ENCODE measurements around the gene TEP1.
"Not testable (repeated sequence)": the region's sequence is repeated elsewhere in the genome, so short reads cannot be mapped to it uniquely, and the experiment has no call there.

TEP1 gene

DNA sequence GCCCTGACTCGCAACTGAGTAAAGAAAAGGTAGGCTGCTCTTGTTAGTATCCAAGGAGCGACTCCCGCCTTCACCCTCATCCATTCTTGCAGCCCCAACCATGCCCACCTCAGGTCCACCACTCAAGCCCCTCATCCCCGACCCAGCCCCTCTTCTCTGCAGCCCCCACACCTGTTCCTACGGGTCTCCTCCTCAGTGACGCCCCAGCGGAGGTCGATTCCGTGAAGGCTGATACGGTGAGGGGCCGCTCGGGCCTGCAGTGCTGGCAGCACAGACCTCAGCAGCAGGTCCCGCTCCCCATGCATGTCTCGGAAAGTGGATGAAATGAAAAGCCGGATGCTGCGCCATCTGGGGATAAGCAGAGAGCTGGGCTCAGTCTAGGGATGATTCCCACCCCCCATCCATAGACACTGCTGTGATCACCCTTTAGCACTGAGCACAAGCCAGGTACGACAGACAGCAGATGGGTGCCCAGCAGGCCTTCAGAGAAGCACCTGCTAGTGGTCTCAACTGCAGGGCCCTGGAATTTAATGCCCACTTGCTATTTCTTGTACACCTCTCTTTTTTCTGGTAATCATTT, 26.9 kb downstream of the TEP1 start:
- DNase-seq (ENCODE audit: low read depth): no peak

DNA sequence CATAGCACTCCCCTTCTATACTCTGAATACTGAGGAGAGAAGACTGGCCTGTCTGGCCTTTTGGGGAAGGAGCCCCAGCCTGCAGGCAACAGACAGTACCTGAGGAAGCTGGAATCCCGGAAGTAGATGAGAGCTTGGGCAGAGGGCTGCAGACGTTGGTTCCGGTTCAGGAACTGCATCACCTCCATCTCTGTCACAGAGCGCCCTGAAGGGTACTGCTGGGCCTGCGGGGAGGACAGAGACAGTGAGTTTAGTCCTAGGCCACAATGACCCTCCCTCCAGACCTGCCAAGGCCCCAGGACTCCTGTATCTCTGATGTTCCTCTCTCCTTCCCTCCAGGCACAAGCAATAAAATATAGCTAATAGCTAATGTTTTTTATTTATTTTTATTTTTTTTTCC, 28.4 kb downstream of the TEP1 start:
- DNase-seq (ENCODE audit: low read depth): no peak

DNA sequence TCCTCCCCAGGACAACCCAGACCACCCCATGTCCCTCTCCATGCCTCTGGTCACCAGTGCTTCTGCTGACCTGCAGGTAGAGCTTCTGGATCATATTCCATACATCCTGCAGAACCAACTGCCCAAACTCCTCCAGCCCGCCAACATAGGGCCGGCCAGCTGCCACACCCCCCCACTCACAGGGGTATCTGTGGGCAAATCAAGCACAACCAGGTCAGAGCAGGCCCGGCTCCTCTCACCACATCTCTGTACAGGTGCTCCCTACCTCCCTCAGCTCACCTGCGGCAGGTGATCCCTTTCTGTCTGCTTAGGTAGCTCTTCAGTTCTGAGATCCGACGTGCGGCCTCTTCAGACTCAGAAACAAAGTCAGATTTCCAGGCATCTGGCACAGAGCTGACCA, 29.0 kb downstream of the TEP1 start:
- DNase-seq (ENCODE audit: low read depth): no peak

DNA sequence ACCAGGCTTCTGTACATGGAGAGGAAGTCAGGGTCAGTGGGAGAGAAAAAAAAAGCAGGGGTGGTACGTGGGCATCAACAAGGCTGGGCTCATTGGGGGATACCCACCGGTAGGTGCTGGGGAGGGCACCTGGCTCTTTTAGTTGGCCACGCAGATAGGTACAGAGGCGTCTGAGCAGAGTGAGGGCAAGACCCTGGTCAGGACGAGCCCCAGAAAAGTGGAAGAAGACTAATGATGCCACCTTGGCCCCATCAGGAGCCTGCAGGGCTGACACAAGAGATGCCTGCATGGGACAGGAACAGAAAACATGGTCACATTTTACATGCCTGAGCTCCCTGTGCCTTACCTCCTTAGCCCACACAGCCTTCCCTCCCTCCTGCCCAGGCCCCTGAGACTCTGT, 29.7 kb downstream of the TEP1 start:
- no peak for DNase-seq (ENCODE audit: low read depth)

DNA sequence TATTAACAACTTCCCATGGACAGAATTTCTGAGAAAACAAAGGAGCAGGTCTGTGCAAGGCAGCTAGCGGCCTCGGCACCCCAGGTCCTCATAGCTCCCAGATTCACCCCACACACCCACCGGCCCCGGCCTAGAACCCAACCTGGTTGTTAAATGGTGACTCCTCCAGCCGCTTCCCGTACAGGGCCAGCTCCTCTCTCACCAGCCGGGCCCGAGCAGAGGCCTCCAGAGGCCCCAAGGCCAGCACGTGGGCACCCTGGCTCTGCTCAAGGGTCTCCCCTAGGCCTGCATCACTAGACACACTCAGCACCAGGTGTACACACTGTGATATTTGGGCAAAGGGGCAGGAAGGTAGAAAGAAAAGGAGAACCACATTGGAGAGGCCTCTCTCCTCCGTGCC, 30.3 kb downstream of the TEP1 start:
- no peak for DNase-seq (ENCODE audit: low read depth)

DNA sequence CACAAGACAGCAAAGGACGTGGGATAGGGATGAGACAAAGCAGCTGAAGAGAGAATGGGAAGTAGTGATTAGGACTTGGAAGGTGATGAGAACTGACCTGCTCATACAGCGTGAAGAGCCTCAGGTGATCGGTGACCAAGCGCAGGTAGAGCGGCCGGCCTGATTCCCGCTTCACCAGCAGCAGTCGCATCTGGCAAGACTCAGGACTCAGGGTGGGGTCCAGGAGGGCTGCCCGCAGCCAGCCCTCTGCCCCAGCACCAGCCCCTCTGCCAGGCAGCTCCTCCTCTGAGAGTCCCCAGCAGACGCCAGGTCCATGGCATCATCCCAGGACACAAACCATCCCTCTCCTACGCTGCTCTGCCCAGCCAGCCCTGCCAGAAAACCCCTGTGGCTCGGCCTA, 30.8 kb downstream of the TEP1 start:
- no peak for DNase-seq (ENCODE audit: low read depth)

DNA sequence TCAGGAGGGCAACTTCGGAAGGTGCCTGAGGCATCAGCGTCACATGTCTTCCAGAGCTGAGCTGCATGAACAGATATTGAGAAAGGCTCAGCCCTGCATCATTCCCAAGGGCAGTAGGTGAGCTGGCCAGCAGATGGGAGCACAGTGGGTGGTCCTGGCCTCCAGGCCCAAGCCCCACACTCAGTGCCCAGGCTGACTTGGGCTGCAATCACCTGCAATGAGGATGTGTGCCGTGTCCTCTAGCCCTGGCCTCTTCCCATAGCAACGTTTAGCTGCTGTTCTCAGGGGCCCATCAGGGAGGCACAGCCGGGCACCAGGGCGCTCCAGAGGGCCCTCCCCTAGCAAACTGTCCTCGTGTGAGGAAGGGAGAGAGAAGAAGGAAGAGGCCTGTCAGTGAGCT, 32.0 kb downstream of the TEP1 start:
- DNase-seq (ENCODE audit: low read depth): no peak

DNA sequence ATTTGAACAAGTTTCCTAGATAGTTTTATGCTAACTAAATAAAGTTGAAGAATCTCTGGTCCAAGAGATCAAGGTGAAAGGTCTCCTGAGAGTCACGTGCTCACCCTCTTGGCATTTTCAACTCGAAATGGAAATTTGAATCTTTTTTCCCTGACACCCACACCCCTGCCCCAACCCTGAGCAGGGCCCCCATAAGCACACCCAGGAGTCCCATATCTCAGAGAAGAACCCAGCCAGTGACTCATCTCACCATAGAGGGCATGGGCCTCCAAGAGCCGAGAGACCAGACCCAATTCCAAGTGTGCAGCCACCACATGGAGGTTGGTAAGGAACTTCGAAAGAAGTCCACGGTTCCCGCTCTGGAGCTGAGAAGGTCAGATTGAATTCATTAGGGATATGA, 32.6 kb downstream of the TEP1 start:
- no peak for DNase-seq (ENCODE audit: low read depth)

DNA sequence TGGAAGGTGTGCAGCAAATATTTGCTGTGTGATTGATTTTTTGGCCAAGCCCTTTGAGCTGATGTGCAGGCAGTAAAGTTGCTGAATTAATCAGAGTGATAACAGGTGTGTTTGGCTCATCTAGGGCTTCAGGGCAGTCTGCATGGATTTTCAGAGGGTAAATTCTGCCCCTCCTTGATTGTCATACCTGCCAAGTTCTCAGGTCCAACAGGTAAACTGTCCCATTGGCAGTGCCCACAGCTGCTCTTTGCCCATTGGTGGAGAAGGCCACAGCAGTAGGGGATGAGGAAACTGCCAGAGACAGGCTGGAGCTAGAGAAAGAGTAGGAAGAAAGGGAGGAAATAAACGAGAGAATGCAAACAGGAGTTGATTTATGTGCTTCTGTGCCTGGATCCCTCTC, 33.6 kb downstream of the TEP1 start:
- DNase-seq (ENCODE audit: low read depth): no peak

DNA sequence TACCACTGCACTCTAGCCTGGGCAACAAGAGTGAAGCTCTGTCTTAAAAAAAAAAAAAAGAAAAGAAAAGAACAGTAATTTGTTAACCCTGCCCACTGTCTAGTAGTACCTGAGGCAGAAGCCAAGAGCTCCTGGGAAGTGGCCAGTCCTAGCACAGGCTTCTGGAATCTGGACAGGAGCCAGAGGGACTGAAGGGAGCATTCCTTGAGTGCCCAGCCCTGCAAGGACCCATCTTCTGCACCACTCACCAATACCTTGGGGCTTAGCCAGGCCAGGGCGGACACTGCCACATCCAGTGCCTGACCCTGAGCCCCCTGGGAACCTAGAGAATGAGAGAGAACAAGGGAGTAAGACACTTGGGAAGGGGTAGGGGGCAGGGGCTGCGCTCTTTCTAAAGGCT, 36.1 kb downstream of the TEP1 start:
- no peak for DNase-seq (ENCODE audit: low read depth)

DNA sequence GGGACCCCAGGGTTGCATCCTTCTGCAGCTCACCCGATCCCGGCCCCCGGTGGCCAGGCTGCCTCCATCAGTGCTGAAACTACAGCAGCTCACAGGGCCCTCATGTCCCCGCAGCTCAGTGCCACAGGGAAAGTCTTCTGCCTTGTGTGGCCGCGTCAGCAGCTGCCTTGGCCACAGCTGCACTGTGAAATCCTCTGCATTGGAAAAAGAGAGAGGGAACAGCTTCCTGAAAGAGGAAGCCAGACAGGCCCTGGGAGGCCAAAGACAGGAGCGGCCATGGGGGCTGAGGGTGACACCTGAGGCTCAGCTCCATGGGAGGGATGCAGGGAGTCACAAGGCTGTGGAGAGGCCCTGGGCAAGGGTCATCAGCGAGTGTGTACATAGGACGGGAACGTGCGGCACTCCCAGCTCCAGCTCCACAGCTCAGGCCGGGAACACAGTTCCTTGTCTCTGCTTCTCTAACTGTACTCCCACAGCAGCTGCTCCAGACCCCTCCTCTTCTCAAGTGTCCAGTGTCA, 37.2 kb downstream of the TEP1 start:
- no peak for DNase-seq (ENCODE audit: low read depth)

DNA sequence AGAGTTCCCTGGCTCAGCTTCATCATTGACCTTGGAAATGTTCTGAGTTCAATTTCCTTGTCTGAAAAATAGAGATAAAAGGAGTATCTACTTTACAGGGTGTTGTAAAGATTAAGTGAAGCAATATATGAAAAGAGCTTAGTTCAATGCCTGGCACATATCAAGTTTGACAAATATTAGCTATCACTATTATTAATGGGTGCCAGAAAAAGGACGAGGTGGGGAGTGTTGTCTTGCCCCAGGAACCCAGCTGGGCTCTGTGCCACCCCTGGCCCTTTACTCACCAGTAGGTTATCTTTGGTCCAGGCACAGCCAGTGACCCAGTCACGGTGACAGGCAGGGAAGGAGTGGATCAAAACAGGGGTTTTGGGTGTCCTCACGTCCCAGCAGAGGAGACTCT, 37.8 kb downstream of the TEP1 start:
- DNase-seq (ENCODE audit: low read depth): no peak

DNA sequence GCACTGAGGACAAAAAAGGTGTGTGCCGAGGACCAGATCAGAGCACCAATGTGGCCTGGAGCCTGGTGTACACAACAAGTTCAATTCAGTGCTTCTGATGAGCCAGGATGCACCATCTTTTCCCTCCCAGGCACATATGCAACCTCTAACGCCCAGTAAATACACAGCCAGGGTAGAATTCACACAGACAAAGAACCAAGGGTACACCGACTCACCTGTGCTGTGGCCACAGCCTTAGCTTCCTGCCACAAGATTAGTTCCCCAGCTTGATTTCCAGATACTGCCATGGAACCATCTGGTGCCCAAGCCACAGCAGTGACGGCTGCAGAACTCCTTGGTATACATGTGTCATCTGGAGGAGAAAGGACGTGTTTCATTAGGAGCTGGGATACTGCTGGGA, 40.5 kb downstream of the TEP1 start:
- DNase-seq (ENCODE audit: low read depth): no peak

DNA sequence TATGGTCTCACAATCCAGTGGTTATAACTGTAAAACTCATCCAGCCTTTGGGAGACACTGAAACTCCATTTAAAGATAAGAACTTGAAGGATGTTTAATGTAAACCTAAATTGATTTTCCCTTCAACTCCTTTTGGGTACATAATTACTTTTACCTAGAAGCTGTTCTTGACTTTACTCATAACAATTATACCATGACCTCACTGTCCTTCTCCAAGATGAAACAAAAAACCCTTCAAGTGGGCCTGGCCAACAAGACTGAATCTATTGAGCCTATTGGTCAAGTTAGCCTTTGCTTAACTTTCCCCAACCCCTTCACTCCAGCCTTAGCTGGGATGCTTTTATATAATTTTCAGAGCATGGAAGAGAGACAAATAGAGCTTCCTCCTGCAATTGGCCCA, 47.4 kb downstream of the TEP1 start:
- no peak for DNase-seq (ENCODE audit: low read depth)

DNA sequence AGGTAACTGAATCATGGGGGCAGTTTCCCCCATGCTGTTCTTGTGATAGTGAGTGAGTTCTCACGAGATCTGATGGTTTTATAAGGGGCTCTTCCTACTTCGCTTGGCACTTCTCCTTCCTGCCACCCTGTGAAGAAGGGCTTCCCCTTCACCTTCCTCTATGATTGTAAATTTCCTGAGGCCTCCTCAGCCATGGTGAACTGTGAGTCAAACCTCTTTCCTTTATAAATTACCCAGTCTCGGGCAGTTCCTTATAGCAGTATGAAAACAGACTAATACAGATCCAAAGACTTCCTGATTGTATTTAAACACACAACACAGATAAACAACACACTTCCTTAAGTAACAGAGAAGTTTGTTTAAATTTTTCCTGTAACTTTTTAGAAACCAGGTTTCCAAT, 54.8 kb downstream of the TEP1 start:
- not testable (repeated sequence) for DNase-seq (ENCODE audit: low read depth)

DNA sequence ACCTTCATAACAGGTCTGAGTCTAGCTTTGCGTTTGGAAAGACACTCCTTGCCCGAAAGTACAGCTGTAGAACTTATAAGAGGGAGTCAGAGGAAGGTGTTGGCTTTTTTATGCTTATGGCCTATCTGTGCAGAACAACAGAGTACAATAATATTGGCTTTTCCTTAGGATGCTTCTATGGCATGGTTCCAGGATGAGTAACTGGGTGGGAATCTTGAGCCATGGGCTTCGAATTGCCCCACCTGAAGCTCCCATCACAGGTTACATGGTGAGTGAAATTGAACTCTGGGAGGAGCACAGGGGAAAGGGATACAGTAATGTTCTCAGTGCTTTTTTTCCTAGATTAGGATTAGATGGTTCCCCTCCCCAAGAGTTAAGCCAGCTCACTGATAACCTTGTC, 56.9 kb downstream of the TEP1 start:
- no peak for DNase-seq (ENCODE audit: low read depth)

DNA sequence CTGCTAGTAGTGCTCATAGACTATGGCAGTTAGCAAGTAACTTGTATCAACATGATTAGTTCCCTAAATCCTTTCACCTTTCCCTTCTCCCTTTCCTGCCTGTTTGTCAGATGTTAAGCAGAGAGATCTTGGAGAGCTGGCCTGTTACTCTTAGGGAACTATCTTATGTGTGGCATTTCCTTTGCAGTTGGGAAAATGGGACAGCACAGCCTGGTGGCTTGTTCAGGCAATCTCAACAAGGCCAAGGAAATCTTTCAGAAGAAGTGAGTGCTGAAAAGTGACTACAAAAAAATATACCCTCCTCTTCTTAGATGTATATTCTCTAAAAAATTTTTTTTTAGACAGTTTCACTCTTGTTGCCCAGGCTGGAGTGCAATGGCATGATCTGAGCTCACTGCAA, 62.4 kb downstream of the TEP1 start:
- no peak for DNase-seq (ENCODE audit: low read depth)

DNA sequence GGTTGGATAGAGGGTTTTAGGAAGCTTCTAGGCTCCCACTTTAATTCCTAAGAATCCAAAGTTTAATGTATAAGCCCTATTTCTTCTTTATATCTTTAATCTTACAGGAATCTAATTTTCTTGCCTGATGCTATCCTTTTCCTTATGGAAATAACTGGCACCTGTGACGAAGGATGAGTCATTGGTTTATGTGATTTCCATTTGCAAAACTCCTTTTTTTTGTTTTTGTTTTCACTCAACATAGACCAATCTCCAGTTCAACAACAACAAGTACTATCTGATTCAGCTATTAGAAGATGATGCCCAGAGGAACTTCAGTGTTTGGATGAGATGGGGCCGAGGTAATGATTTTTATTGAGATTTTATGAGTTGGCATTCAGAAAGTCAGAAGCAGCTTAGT, 63.0 kb downstream of the TEP1 start:
- no peak for DNase-seq (ENCODE audit: low read depth)

DNA sequence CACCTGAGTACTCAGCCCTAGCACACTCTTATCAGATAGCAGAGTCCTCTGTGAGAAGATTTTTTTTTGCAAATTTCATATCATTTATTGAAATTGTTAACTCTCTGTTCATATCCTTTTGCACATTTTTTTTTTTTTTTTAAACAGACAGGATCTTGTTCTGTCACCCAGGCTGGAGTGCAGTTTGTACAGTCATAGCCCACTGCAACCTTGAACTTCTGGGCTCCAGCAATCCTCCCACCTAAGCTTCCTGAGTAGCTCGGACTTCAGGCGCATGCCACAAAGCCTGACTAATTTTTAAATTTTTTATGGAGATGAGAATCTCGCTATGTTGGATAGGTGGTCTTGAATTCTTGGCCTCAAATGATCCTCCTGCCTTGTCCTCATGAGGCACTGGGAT, 65.6 kb downstream of the TEP1 start:
- no peak for DNase-seq (ENCODE audit: low read depth)

DNA sequence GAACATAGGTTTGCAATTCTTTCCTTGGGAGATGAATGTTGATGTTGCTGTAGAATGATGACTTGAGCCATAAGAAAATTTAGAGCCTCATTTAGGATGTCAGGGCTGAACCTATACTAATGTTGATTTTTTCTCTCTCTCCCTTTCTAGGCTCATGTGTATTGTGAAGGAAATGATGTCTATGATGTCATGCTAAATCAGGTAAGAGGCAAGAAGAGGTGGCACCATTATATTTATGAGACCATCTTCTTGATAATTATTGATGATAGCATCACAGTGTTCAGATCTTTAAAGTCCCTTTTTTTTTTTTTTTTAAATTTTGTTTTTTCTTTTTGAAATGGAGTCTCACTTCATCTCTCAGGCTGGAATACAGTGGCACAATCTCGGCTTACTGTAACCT, 66.6 kb downstream of the TEP1 start:
- DNase-seq (ENCODE audit: low read depth): no peak

DNA sequence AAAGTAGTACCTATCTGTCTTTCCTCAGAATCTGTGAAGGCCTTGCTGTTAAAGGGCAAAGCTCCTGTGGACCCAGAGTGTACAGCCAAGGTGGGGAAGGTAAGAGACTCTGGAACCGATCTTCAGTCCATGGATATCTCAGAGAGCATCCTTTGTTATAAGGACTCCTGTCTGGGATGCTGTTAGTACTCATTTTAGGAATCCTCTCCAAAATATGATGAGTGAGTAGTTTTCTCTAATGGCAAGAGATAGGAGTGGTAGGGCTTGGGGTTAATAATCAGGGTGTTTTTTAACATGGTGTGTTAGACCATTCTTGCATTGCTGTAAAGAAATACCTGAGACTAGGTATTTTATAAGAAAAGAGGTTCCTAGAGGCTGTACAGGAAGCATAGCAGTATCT, 67.9 kb downstream of the TEP1 start:
- DNase-seq (ENCODE audit: low read depth): no peak

DNA sequence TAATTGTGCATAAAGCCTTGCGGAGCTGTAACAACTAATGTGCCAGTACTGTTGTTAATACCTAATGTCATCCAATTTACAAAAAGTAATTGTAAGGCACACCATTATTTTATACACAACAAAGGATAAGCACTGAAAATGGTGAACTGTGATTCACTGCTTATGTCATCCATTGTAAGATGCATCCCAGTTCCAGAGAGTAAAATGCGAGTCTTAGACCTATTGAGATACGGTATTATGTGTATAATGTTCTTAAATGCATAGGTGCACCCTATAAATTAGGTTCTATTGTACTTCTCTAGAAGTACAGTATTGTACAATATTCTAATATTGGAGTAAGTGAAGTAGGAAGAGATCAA, 69.5 kb downstream of the TEP1 start:
- no peak for DNase-seq (ENCODE audit: low read depth)

DNA sequence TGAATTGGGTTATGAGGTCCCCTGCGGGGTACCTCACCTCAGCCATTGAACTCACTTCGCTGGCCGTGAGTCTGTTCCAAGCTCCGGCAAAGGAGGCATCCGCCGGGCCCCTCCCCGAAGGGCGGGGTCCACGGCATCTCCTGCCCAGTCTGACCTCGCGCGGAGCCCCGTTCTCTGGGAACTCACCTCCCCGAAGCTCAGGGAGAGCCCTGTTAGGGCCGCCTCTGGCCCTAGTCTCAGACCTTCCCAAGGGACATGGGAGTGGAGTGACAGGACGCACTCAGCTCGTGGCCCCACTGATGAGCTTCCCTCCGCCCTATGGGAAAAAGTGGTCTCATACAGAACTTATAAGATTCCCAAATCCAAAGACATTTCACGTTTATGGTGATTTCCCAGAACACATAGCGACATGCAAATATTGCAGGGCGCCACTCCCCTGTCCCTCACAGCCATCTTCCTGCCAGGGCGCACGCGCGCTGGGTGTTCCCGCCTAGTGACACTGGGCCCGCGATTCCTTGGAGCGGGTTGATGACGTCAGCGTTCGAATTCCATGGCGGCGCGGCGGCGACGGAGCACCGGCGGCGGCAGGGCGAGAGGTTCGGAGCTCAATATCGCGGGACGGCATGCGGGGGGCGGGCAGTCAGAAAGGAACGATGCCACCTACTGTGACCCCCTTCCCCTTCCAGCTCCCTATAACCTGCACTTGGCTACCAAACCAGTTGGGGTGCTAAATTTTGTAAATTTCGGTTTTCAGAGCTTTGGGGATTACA, 70.0 kb downstream of the TEP1 start, which contains the start of gene PARP2:
Gene PARP2, plus strand, starts transcription at position 544 of the 770 bp plus-strand sequence. Its CDS starts 7 bp downstream, at position 551.
- DNase-seq (ENCODE audit: low read depth): peak; percentile 98

DNA sequence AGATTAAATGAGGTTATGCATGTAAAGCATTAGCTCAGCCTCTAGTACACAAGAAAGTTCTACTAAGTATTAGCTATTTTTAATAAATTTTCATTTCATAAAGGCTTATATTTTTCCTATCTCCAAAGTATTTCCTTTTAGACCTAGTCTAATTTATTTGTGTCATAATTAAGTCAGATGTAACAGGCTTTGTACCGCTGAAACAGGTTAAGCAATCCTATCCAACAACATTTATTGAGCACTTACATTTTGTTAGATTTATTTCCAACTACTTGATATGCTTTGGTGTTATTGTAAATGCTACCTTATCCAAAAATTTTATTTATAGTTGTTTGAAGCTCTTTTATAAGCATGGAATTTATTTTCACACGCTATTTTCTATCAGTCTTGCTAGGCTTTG, 71.7 kb downstream of the TEP1 start:
- no peak for DNase-seq (ENCODE audit: low read depth)

All from stromal cell of bone marrow (primary cell).